Uterus (tissue), 2 donors: ENCODE results near the gene SPOCK1.

Source experiments
- CTCF ChIP-seq, 4 experiments: fragments of 200-600 bp in 2 of 4; fragments of 450-650 bp in 2 of 4; sonication (generic) in 2 of 4; IDR thresholded peaks; one replicate each; pipeline ENCODE4 v1.5.1; 2016 to 2019; ENCODE audit warnings: antibody characterized with exemption in 4 of 4, mild to moderate bottlenecking in 2 of 4, moderate library complexity in 1 of 4
- POLR2A ChIP-seq, 2 donors: fragments of 450-650 bp; IDR thresholded peaks; one replicate each; pipeline ENCODE4 v1.6.1; 2016; ENCODE audit warnings: antibody characterized with exemption in 2 of 2, mild to moderate bottlenecking in 1 of 2, moderate library complexity in 1 of 2

GRCh38 chr5:137221943-137222342 lies 277.2 kb downstream of the SPOCK1 start:
- TF ChIP-seq CTCF (IDR thresholded peaks at IDR 0.05) (no peak), POLR2A (IDR thresholded peaks at IDR 0.05) (no peak)
